GM19452 (cell line): ENCODE data around the gene MAP2K5.
A peak's percentile ranks its signal among the peaks of the same experiment; 100 is the strongest.

Experiments
- ATAC-seq: cut with Tn5 transposase; IDR thresholded peaks from one replicate; pipeline ENCODE4 v1.9.1; 2021; ENCODE audit not compliant: unreplicated experiment

Gene MAP2K5

DNA sequence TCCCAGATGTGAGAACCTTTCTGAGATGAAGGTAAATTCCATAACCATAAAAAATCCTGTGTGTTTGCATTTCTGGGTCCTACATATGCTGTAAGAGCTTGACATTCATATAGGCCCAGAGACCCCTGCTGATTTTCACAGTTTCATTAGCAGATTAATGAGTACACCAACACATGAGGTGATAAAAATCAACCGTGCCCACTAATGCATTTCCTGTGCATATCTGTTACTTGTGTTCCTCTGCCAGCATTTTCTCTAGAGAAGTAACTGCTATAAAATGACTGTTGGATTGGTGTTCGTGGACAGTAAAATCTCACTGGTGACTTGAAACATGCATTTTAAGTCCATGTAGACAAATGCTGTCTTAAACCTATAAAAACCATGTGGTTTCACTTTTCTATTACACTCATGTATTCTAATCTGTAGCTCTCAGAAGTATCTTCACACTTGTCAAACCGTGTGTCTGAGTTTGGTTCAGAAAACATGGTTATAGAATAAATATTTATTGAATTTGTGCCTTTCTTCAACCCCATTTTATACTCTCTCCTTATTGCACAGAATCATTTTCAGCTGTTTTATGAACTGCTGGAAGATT, 14.6 kb downstream of the MAP2K5 start:
- no peak for ATAC-seq

DNA sequence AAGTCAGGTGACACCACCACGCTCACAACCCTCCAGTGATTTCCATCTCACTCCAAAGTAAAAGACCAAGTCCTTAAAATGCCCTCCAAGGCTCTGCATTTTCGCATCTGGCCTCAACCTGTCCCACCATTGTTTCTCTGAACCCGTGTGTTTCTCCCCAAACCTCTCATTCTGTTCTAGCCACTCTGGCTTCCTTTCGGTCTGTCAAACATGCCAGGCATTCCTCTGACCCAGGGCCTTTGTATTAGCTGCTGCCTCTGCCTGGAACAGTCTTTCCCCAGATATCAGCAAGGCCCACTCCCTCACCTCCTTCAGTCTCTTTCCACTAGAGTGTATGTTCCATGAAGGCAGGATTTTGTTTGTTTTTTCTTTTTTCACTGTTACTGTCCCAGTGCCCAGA, 16.0 kb downstream of the MAP2K5 start:
- no peak for ATAC-seq

DNA sequence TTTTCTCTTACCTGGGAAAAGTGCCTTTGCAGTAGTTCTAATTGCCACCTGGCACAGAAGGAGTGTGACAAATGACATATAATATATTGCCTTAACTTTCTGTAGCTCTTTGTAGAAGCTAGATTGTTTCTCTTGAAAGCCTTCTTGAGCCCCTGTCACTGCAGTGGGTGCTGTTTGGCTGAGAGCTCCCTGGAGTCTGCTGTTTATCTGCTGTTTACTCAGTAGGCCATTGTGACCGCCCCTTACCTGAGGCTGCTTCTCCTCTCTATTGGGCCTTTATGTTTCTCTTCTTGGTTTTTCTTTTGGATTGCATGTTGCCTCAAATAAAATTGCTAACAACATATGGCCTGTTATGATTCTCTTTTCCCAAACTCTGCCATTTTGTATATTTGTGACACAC, 16.7 kb downstream of the MAP2K5 start:
- no peak for ATAC-seq

DNA sequence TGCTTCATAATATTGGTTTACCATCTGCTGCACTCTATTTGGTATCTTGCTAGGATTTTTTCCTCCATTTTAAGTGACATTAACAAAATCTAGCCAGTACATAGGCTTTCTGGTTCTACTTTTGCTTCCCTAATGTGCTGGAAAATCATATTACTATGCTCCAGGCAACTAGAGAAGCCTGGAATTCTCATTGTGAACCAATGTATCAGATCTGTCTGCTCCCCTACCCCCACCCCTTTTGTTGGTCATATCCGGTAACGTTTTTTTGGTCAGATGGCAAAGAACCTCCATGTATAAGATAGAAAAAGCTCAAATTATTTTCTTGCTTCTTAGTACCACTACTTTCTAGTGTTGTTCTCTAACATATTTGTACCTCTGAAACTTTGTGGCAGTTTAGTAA, 17.1 kb downstream of the MAP2K5 start:
- ATAC-seq: no peak

DNA sequence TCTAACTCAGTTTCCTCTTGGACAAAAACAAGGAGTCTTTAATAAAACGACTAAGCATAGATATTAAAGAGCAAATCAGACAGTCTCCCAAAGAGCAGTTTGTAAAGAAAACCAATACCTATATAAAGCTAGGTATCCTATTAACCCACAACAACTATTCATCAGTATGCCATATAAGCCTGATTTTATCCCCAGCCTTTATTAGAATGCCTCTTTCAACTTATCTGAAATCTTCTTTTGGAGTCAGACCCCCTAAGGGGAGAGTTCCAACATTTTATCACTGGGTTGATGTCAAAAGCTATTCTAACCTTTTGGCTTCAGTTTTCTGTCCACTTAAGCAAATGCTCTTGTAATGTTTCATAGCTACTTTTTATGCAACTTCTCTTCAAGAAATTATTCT, 17.8 kb downstream of the MAP2K5 start:
- no peak for ATAC-seq

DNA sequence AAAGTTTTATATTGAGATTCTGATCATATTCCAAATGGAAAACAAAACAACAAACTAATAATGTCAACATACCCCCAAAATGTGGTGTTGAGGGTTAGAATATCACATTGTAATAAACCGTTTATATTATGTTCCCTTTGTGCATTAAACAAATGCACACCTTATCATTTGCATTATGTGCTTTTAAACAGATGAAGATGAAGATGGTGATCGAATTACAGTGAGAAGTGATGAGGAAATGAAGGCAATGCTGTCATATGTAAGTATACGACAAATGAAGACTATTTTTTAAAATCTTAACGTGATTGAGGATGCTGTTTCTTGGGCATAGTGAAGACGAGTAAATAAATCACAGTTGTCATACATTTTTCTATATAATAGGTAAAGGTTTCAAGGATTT, 20.6 kb downstream of the MAP2K5 start:
- ATAC-seq: no peak

DNA sequence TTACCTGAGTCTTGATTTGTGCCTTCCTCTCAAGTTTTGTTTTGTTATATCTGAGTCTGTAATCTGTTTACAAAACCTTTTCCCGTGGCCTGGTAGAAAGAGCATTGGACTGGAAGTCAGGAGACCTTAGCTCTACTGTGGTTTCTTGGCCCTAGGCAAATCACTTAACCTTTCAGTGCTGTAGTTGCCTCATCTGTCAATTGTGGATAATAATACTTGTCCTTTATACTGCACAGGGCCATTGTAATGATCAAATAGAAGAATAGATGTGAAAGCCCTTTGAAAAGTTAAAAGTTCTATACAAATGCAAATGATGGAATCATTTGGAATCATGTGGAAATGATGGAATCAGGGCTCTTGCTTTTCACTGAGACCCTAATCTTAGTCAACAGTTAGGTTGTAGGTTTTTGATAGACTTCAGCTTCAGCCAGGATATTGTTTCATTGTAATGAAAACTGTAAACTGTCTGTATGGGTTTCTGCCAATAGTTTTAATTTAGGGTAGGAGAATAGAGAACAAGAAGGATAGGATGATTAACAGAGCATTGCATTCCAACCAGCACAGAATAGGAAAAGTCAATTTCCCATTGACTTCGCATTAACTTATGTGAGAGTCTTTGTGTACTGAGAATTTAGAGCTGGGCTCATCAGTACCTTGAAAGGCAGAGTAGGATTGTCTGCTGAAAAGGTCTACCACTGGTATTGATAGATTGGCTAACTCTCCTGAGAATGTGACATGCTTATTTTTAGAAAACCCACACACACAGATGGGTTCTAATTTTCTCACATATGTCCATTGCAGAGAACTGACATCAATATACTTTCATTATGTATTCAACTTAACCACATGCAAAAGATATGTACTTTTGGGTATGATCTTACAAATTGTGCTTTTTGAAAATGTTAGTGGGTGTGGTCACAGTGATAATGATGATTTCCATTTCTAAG, 21.8 kb downstream of the MAP2K5 start:
- ATAC-seq: peak; percentile 91

DNA sequence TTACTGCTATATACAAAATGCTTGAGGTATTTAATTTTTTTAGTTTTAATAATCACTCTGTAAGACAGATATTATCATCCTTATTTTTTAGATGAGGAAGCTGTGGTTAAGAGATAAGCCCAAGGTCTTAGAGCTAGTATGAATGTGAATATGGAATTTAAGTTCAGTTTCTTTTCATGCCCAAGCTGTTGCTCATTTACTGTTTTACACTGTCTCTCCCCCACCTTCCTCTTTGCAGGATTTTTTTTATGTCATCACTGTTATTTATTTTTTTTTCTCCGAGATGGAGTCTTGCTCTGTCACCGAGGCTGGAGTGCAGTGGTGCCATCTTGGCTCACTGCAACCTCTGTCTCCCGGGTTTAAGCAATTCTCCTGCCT, 22.5 kb downstream of the MAP2K5 start:
- ATAC-seq: peak; percentile 58

DNA sequence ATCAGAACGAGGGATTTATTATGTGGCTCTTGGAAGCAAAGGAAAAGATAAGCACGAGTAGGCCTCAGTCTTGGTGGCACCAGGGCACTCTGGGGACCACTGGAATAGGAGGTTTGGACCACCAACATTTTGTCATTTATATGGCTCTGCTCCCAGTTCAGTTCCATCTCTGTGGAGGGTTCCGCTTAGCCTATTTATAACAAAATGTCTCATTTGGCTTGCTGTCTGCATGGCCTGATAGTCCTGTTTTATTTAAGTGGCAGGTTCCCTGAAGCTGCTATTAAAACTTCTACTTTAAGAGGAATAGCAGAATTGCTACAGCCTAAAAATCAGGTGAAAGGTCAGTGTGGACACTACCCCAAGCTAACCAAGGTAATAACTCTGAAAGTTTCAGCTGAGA, 27.2 kb downstream of the MAP2K5 start:
- no peak for ATAC-seq

DNA sequence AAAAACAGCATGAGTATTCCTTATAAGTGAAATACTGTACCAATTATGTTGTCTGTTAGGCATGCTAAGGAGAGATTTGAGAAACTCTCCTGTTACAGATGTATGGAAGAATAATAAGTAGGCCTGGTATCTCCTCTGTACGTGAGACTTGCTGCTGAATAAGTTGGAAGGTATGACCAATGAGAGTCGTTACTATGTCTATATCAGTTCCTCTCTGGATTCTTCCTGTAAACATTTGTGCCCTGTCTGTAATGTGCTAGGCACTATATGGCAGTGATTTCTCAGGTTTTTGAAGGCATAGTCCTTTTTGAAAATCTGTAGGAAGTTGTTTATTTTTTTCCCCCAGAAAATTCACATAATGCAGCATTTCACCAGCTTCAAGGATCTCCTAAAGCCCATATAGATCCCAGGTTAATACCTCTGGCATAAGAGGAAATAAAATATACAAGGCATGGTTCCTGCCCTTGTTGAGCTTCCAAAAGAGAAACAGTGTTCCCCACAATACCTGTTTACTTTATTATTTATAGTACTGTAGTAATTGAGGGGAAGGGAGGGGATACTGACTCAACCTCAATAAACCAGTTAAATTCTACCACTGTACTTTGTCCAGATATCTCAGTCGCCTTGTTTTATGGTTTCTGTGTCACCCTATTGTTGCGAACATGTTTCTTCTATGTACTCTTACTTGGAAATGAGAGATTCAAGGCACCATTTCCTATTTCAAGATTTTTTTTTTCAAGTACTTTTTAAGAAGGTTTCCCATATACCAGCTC, 28.6 kb downstream of the MAP2K5 start:
- no peak for ATAC-seq

DNA sequence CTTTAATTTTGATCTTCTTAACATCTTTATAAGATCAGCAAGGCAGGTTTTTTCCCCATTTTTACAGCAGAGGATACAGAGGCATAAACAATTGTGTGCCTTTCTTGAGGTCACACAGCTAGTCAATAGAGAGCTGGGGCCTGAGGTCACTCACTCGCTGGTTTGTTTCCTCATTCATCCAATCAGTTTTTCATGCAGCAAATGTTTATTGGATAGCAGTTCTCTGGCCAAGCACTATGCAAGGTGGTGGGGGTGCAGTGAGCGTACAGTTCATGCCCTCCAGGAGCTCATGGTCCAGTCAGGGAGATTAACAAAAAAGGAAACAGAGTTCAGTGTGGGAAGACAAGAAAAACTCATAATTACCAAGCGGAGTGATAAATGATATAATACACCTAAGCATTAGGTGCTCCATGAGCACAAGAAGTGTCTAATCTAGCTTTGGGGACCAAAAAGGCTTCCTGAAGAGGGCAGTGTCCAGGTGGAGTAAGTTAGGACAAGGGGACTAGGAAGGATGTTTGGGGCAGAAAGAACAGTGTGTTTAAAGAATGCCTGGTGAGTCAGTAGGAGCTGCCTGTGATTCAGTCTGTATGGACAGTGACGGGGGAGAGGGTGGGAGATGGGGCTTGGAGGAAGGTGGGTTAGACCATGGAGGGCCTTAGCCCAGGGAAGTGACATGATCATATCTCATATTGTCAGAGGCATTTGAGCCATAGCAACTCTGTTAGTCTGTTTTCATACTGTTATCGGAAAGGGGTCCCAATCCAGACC, 29.3 kb downstream of the MAP2K5 start:
- ATAC-seq: no peak

DNA sequence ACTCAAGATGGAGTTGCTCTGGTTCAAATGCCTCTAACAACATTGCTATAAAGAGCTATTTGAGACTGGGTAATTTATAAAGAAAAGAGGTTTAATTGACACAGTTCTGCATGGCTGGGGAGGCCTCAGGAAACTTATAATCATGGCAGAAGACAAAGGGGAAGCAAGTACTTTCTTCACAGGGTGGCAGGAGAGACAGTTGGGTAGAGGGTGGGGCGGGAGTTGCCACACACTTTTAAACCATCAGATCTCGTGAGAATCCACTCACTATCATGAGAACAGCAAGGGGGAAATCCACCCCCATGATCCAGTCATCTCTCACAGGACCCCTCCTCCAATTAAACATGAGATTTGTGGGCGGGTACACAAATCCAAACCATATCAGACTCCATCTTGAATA, 30.7 kb downstream of the MAP2K5 start:
- ATAC-seq: no peak

DNA sequence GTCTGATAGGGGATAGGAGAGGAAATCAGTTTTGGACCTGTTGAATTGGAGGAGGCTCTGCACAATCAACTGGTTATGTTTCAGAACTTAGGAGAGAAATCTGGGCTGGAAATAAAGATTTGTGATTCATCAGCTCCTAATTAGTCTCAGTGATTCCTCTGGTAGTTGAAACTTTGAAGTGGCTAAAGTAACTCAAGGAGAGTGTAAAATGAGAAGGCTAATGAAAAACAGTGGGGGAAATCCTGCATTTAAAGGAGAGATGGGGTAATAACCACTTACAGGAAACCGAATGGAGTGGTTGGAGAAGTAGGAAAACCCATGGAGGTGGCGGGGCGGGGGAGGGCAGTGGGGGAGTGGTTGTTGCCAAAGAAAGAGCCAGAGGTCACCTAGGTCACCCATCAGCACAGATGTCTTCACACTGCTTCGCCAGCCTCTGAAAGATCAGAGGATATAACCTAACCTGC, 32.6 kb downstream of the MAP2K5 start:
- no peak for ATAC-seq

DNA sequence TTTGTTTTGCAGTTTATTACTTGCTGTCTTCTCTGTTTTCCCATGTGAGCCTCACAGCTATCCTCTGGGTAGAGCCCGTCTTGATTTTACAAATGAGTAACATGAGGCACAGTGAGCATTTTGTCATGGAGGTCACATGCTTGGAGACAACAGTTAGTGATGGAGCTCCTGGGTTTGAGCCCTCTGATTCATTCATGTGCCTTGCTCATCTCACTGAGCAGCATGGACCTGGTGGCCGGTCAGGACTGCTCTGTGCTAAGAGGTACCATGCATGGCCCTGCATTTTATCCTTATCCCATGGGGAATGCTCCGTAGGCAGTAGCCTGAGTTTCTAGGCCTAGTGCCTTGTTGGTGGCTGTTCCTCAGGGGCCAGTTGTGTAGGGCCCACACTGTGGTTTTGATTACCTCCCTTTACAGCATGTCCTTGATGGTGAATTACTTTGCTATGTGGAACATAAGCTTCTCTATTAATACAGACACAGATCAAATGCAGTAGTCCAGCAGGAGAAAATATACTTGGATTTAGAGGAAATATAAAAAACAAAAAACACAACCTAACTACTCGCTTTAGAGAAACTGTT, 35.6 kb downstream of the MAP2K5 start:
- ATAC-seq: no peak

DNA sequence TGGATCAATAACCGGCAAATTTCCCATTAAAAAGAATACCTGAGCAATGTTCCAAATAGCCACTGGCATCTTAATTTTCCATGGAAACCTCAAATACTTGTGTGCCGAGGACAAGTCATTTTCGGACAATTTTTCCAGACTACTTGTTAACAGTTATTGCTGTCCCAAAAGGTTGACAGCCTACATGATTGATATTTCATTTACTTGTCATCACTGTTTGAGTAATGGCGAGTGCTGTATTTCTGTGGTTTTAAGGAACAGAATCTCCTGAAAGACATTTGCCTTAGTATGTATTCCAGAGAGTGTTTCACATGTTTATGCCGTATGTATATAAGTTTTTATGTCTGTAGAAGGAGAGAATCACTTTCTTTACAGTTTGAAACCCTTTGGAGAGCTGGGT, 36.7 kb downstream of the MAP2K5 start:
- ATAC-seq: no peak

DNA sequence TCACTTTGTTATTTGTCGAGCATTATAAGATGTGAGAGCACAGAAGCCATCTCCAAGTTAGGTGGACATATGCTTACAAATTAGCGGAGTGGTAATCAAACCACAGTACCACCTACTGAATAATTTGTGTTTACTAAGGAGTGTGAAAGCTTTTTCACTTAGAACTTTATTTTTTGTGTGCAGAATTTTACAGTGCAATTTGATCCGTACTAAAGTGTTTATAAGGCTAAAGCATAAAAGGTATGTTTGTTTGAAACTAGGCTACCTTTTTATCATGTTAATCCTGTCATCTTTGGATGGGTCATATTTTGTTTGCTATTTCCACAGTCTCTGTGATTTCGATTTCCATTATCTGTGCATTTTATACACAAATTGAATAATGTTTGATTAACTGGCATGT, 37.5 kb downstream of the MAP2K5 start:
- ATAC-seq: no peak

DNA sequence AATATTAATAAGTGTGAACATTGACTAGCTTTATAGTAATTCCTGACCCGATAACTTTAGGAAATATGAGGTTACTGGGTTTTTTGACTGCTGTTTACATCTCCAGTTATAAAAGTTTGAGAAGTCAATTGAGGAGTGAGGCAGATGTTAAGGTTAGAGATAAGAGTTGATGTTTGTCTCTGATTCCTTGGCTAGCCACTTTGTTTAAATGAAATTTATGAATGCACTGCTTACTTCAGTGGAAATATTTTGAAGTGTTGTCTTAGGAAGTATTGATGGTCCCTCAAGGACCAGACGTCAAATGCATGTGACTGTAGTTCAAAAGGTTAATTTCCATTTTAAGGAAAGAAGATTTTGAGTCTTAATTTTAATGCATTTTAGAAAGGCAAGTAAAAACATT, 41.7 kb downstream of the MAP2K5 start:
- ATAC-seq: no peak

DNA sequence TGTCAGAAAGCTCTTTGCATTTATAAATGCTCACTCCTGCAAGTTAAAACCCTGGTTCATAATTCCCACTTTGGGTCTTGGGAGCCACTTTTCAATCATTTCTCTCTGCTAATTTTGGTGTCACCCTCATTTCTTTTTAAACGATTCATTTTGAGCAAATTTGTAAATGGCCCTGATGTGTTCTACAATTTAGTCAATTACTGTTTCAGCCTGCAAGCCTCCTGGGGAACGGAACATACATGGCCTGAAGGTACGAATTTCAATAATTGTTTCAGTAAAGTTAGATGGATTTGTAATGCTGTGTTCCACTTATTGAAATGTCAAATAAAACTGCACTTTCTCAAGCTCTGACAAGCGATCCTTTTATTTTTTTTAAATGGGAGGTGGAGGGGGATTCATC, 43.2 kb downstream of the MAP2K5 start:
- ATAC-seq: no peak

DNA sequence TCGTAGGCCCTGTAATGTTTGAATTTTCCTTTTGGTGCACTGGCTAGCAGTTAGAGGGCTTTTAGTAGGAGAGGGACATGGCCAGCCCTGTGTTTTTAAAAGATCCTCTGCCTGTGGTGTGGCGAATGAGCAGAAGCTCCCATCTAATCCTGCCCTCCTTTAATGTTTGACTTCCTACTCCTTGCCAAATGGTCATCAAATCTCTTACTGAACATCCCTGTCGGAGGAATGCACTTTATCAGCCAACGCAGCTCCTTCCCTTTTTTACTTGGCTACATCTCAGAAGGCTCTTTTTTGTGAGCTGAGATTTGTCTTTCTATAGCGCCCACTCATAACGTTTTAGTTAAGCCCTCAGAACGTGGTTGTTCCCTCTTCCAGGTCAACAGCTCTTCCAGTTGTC, 44.8 kb downstream of the MAP2K5 start:
- no peak for ATAC-seq

DNA sequence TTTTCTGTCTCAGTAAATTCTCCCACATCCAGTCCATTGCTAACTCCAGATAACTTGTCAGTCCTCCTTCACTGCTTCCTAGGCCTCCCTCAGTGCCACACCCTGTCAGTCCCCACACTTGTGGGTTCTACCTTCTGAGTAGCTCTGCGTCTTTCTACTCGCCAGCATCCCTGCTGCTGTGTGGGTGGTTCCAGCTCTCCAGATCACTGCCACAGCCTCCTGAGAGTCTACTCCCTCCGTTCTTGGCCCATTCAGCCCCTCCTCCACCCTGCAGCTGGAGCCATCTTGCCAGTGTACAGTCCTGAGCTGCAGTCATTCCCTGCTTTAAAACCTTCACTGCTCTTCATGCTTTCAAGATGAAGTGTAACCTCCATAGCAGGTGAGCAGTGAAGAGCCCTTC, 45.3 kb downstream of the MAP2K5 start:
- ATAC-seq: no peak

DNA sequence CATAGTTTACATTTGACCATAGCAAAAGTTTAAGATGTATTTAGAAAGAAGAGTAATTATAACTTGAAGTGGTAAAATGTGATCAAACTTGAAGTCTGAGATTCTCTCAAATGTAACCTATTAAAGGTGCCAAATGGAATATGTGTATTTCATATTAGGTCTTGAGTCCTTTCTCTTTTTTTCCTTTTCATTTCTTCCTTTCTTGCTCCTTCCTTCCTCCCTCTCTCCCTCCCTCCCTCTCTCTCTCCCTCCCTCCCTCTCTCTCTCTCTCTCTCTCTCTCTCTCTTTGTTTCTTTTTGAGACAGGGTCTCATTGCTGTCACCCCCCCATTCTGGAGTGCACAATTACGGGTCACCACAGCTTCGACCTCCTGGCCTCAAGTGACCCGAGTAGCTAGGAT, 47.7 kb downstream of the MAP2K5 start:
- ATAC-seq: no peak
